Subcutaneous abdominal adipose tissue (tissue), 5 donors: ENCODE data around the gene C22orf39.

ENCODE experiments used
- H3K27ac ChIP-seq: one replicate; pipeline ENCODE4 v1.7.0; 2013; ENCODE audit warnings: low read depth, mild to moderate bottlenecking, inconsistent platforms, low read length, moderate library complexity
- H3K27me3 ChIP-seq, 5 donors: one replicate each; pipeline ENCODE4 v1.7.0; 2013; ENCODE audit warnings: low read length in 5 of 5, inconsistent platforms in 1 of 5; ENCODE audit not compliant: control insufficient read depth in 5 of 5, insufficient read depth in 4 of 5
- H3K36me3 ChIP-seq, 5 donors: one replicate each; pipeline ENCODE4 v1.7.0; 2013; ENCODE audit warnings: low read length in 5 of 5; ENCODE audit not compliant: control insufficient read depth in 5 of 5, insufficient read depth in 5 of 5
- H3K4me1 ChIP-seq, 5 donors: one replicate each; pipeline ENCODE4 v1.7.0; 2013; ENCODE audit warnings: low read length in 5 of 5, mild to moderate bottlenecking in 3 of 5, moderate library complexity in 1 of 5; ENCODE audit not compliant: control insufficient read depth in 5 of 5, insufficient read depth in 5 of 5
- H3K4me3 ChIP-seq, 5 donors: one replicate each; pipeline ENCODE4 v1.7.0; 2013; ENCODE audit warnings: low read length in 5 of 5, low read depth in 1 of 5
- H3K9ac ChIP-seq, 5 donors: one replicate each; pipeline ENCODE4 v1.7.0; 2013; ENCODE audit warnings: low read length in 5 of 5, mild to moderate bottlenecking in 4 of 5, moderate library complexity in 3 of 5
- H3K9me3 ChIP-seq, 5 donors: one replicate each; pipeline ENCODE4 v1.7.0; 2013; ENCODE audit warnings: low read length in 5 of 5; ENCODE audit not compliant: control insufficient read depth in 5 of 5
- donor health status: healthy.
- donor health status: healthy.
- donor health status: healthy.
- donor health status: healthy.
- donor health status: healthy.

C22orf39 gene

GRCh38 chr22:19396934-19397733 lies 50.4 kb downstream of the C22orf39 start:
- H3K36me3 ChIP-seq, result peaks cover 5 to 92% (median 75%) of the 10 kb centered on the region in 5 donors
- H3K4me1 ChIP-seq, result no peaks in the 10 kb centered on the region
- H3K27me3 ChIP-seq, result no peaks in the 10 kb centered on the region
- H3K9me3 ChIP-seq, result no peaks in the 10 kb centered on the region
- H3K4me3 ChIP-seq, result no peak overlapping the region
- no peak overlapping the region for H3K9ac ChIP-seq
- H3K27ac ChIP-seq, result no peak overlapping the region

GRCh38 chr22:19396561-19396933 lies 51.0 kb downstream of the C22orf39 start:
- Histone ChIP-seq H3K27me3 (no peaks in the 10 kb centered on the region), H3K4me3 (no peak overlapping the region), H3K4me1 (no peaks in the 10 kb centered on the region), H3K9ac (no peak overlapping the region), H3K9me3 (no peaks in the 10 kb centered on the region), H3K27ac (no peak overlapping the region), H3K36me3 (peaks cover 5 to 94% (median 80%) of the 10 kb centered on the region in 5 donors)

GRCh38 chr22:19395276-19395675 lies 52.2 kb downstream of the C22orf39 start:
- H3K4me1 ChIP-seq, result no peaks in the 10 kb centered on the region
- no peak overlapping the region for H3K27ac ChIP-seq
- H3K36me3 ChIP-seq, result peaks cover 13 to 91% (median 79%) of the 10 kb centered on the region in 5 donors

GRCh38 chr22:19394274-19395050 lies 53.0 kb downstream of the C22orf39 start:
- Histone ChIP-seq H3K36me3 (peaks cover 10 to 92% (median 83%) of the 10 kb centered on the region in 5 donors), H3K9me3 (no peaks in the 10 kb centered on the region), H3K4me1 (no peaks in the 10 kb centered on the region), H3K27ac (no peak overlapping the region), H3K4me3 (no peak overlapping the region), H3K27me3 (no peaks in the 10 kb centered on the region), H3K9ac (no peak overlapping the region)

More at GRCh38 chr22:19395276-19395675, 52.2 kb downstream of the C22orf39 start:
- Histone ChIP-seq H3K9ac (no peak overlapping the region), H3K4me3 (no peak overlapping the region), H3K27me3 (no peaks in the 10 kb centered on the region), H3K9me3 (no peaks in the 10 kb centered on the region)

- Histone ChIP-seq H3K27me3 (no peaks in the 10 kb centered on the region), H3K4me1 (no peaks in the 10 kb centered on the region), H3K4me3 (no peak overlapping the region), H3K9me3 (no peaks in the 10 kb centered on the region), H3K27ac (no peak overlapping the region), H3K36me3 (peaks cover 7 to 93% (median 85%) of the 10 kb centered on the region in 5 donors), H3K9ac (no peak overlapping the region)
Measured at GRCh38 chr22:19393704-19394103, 53.8 kb downstream of the C22orf39 start.
